NCI-H446 (cell line): ENCODE data around the gene PHACTR2.

ENCODE experiments used
- DNase-seq, 2 experiments: peaks; one replicate each; lab custom pipeline; 2025; lab: John Stamatoyannopoulos, UW

PHACTR2 gene

GRCh38 chr6:143675382-143675900 is 2.3 kb upstream of the PHACTR2 start:
- DNase-seq: no peak

DNA sequence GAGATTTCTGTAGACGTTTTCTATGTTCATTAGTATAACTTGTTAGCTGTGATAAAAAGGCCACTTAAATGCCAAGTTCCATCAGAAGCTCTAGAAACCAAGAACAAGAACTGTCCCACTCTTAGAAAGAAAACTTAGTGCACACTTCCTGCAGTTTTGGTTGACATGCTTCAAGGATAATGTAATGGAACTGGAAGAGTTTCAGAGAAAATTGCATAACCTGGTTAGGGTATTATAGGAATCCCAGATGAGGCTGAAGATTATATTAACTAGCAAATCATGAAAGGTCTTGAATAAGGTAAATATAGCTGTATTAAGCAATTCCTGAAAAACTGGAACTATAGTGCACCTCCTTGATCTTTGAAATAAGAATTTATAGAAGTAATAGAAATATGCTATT is 1.8 kb upstream of the PHACTR2 start:
- no peak for DNase-seq

GRCh38 chr6:143676437-143677045 is 1.2 kb upstream of the PHACTR2 start:
- no peak for DNase-seq

DNA sequence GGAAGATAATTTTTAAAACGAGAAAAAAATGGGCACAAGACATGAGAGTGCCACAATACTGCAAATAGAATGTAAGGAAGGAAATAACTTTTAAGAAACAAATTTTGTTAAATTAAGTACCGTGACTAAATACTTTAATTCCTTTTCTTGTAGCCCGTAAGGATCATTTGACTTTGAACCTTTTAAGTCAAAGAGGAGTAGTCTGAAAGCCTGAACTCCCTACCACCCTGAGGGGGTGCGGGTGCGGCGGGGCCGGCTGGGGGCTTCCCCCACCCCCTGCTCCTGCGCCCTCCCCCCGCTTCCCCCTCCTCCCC is 231 bp upstream of the PHACTR2 start:
- no peak for DNase-seq

GRCh38 chr6:143679041-143679440 is 1.3 kb downstream of the PHACTR2 start:
- no peak for DNase-seq

- DNase-seq: no peak
Observed at GRCh38 chr6:143680141-143680540, 2.4 kb downstream of the PHACTR2 start.

GRCh38 chr6:143682805-143683204 is 5.0 kb downstream of the PHACTR2 start:
- DNase-seq: no peak

DNA sequence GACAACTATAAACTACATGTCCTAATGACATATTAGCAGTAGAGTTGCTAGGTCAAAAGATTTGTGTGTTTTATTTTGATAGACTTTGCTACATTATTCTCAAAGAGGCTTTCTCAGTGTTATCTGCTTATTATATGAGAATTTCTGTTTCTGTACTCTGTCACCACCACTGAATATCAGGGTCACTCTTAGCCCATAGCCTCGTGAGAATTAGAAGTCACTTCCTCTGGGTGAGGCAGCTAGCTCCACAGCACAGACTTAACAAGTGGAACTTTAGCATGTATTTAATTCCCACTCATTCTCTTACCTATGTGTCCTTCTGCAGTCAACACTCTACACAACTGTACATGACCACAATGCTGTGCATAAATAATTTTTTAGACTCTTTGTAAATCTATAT is 6.7 kb downstream of the PHACTR2 start:
- DNase-seq: no peak

DNA sequence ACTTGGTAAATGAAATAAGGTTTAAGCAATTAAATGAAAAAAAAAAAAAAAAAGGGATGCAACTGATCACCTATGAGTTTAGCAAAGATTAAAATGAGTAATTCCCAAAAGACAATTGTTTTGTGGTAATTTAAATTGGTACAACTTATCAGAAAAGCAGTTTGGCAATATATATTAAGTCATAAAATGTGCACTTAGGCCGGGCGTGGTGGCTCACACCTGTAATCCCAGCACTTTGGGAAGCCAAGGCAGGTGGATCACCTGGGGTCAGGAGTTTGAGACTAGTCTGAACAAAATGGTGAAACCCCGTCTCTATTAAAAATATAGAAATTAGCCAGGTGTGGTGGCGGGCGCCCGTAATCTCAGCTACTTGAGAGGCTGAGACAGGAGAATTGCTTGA is 7.9 kb downstream of the PHACTR2 start:
- no peak for DNase-seq

DNA sequence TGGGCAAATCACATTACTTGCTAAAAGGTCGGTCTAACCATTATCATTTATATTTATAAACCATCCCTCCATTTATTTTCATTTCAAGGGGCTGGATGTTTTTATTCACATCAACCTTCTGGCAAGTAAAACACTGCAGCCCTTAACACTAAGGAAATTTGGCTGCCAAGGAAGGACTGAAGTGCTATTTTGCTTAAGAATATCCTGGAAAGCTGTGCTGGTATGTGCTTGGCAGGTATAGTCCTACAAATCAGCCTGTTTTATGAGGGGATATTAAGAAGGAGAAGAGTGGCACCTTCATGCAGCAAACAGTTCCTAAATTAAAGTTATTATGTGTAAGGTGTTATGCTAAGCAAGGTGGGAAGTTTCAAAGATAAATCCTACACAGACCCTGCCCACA is 9.8 kb downstream of the PHACTR2 start:
- DNase-seq: no peak

- DNase-seq: no peak
Observed at GRCh38 chr6:143688681-143689080, 10.9 kb downstream of the PHACTR2 start.

- DNase-seq: no peak
Observed at GRCh38 chr6:143689852-143690251, 12.1 kb downstream of the PHACTR2 start.

DNA sequence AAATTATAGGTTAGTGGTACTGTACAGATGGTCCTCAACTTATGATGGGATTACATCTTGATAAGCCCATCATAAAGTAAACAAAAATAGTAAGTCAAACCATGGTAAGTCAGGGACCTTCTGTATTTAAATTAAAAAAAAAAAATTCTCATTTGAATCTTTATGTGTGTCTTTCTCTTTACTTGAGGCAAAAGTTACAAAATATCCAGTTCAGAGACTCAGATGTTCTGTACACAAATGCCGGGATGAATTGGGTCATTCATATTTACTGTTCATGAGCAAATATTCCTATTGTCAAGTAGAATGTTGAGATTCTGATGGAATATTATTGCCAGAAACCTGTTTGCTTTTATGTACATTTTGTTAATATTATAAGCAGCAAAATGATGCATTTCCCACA is 13.4 kb downstream of the PHACTR2 start:
- DNase-seq: no peak

DNA sequence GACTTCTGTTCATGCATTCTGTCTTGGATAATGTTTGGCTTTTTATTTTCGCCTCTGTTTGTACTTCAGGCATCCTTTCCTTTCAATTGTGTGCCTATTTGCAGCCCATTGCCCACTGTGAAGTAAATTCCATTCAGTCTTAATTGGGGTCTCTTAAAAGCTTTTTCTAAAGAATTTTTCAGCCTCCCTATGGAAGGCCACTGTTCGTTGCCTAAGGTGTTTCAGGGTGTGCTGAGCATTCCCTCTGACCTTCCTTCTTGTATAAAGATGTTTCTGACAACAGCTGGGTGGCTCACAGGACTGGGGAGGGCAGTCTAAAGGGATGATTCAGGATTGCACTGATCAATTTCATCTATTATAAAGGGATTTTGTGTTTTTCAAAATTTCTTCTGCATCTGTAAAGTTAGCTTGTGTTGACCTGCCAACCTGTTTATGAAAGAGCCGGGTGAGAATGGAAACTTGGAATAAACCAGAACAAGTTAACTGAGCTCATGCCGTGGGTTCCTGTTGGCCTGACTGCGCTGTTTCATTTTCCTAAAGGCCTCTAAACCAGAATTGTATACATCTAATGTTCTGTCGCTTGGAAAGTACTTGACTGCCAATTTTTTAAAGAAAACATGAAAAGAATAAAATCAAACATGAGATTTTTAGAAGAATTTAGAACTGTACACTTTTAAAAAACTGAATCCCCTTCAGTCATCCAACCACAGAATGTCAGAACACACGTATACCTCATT is 14.3 kb downstream of the PHACTR2 start:
- no peak for DNase-seq

GRCh38 chr6:143692696-143693095 is 14.9 kb downstream of the PHACTR2 start:
- no peak for DNase-seq

DNA sequence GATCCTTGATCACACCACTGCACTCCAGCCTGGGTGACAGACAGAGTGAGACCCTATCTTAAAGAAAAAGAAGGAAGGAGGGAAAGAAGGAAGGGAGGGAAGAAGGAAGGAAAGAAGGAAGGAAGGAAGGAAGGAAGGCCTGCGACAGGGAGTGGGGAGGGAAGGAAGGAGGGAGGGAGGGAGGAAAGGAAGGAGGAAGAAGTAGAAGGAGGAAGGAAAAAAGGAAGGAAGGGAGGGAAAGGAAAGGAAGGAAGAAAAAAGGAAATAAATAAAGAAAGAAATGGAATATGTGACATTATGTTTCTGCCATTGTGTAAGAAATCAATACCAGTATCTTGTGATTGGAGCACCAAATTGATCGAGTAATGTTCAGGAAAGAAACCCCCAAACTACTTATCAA is 16.2 kb downstream of the PHACTR2 start:
- no peak for DNase-seq

- no peak for DNase-seq
Observed at GRCh38 chr6:143694560-143694959, 16.8 kb downstream of the PHACTR2 start.

GRCh38 chr6:143695130-143695968 is 17.6 kb downstream of the PHACTR2 start:
- no peak for DNase-seq

DNA sequence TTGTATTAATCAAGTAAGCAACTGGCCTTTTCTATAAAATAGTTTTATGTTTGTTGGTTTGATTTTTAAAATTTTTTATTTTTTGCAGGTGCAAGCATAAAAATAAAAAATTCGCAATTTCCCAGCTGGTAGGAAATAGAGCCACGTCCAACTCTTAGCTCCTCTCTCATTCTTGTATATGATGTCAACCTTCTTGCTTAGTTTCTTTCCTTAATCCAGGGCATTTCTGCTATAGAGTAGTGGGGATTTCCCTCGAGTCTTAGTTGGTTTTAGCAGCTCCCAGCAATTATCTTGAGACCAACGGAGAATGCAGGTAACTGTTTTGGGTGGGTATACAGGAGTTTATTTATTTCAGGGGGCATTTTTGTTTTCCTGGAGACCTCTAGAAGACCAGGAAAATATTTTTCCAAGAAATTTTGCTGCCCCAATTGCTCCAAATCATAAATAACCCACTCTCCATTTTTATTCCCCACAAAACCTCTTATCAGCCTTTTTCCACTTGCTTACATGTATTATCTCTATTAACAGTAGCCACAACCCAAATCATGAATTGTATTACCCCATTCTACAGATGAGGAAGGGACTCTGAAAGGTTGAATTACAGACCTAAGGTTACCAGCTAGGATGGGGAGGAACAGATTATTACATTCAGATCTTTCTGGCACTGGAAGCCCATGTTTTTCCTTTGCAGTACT is 18.4 kb downstream of the PHACTR2 start:
- DNase-seq: no peak

DNA sequence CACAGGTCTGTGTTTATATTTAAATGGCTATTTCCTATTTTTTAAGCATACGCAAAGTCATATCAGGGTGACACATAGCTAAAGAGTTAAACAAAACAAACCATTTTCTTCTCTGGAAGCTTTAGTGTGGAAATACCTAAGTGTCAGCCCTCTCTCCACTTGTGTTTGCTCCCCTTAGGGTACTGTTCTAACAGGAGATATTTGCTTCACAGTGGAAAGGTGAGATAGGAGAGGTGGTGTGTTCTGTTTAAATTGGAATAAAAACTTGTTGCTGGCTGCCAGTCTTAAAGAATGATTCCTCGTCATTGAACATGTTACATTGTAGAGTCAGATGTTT is 18.9 kb downstream of the PHACTR2 start:
- DNase-seq: no peak

DNA sequence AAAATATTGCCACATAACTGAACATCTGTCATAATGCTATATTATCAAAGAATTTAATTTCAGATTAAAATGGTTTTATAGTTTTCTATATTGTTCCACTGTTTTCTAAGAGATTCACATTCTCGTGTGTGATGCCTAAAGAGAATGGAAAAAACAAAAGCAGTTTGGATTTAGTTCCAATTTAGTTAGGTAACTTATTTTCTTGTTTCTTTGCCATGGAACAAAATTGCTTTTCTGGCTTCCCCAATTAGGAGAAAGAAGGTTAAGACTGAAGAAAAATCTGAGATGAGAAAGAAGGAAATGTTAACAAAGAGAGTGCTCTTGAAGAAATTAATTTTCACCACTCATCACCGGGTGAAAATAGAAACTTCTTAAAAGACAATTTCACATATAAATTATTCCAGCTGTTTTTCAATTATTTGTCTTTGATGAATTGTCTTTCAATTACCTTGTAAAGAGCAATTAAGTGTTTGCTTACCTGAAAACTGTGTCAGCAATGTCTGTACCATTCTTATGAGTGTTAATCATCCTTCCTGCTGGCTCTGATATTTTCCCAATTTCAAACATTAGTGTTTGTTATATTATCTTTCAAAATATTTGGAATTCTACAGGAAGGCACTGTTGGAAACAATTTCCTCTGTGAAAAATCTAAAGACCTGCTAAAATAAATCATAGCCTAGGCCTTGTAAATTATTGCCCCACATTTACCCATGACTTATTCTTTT is 19.5 kb downstream of the PHACTR2 start:
- DNase-seq: no peak

DNA sequence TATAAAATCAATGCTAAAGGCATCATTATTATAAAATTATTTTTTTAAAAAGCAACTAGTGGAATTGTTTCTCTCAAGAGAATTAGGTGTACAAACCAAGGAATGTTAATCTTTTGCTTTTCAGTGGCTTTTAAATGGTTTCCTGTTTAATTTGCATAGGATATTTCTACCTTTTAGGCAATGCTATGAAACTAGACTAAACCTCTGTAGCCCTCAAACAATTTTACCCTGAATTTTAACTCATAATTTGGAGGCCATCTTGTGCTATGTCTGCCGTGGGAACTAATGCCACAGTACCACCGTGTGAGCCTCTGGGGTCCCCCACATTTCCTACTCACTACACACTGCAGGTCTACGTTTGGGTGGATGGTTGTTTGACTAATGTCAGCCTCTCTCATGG is 20.6 kb downstream of the PHACTR2 start:
- no peak for DNase-seq
